HG03439 (cell line): ENCODE data around the gene USP47.
"Not testable (repeated sequence)": the region's sequence is repeated elsewhere in the genome, so short reads cannot be mapped to it uniquely, and the experiment has no call there.

Experiments used
- ATAC-seq: cut with Tn5 transposase; IDR thresholded peaks from one replicate; pipeline ENCODE4 v1.9.1; 2021; ENCODE audit warnings: mild to moderate bottlenecking, moderate library complexity; ENCODE audit not compliant: unreplicated experiment

USP47 gene

GRCh38 chr11:11827272-11827671, 14.5 kb upstream of the USP47 start:
- ATAC-seq = no peak

DNA sequence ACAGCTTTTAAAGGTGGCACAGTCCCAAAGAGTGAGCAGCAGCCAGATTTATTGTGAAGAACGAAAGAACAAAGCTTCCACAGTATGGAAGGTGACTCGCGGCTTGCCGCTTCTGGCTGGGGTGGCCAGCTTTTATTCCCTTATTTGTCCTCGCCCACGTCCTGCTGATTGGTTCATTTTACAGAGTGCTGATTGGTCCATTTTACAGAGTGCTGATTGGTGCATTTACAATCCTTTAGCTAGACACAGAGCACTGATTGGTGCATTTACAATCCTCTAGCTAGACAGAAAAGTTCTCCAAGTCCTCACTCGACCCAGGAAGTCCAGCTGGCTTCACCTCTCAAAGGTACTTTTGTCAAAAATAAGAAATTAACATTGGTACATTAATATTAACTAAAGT, 10.4 kb upstream of the USP47 start:
- not testable (repeated sequence) for ATAC-seq

DNA sequence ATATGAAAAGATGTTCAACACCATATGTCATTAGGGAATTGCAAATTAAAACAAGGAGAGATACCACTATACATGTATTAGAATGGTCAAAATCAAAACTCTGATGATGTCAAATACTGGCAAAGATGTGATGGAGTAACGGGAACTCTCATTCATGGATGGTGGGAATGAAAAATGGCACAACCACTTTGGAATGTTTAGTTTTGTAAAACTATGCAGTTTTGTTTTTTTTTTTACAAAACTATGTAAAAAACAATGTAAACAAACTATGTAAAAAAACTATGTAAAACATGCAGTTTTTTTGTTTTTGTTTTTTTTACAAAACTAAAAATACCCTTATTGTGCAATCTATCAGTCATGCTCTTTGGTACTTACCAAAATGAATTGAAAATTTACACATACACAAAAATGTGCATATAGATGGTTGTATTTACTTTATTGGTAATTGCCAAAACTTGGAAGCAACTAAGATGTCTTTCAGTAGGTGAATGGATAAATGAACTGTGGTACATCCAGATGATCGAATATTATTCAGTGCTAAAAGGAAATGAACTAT, 5.0 kb upstream of the USP47 start:
- no peak for ATAC-seq

DNA sequence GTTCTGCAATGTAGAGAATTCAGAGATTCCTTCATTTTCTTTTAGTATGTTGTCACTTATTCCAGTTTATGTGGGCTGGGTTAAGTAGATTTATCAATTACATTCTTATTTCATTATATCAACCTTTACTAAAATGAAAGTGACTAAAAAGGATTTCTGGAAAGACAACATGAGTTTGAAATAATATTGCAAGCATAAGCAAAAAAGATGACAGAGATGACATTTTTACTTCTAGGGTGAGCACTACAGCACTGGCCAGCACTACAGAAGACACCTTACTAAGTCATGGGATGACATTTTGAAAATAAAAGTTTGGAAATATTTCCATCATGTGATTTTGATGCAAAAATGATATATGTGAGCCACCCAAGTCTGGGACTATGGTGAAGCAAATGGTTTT, 2.1 kb upstream of the USP47 start:
- ATAC-seq = no peak

DNA sequence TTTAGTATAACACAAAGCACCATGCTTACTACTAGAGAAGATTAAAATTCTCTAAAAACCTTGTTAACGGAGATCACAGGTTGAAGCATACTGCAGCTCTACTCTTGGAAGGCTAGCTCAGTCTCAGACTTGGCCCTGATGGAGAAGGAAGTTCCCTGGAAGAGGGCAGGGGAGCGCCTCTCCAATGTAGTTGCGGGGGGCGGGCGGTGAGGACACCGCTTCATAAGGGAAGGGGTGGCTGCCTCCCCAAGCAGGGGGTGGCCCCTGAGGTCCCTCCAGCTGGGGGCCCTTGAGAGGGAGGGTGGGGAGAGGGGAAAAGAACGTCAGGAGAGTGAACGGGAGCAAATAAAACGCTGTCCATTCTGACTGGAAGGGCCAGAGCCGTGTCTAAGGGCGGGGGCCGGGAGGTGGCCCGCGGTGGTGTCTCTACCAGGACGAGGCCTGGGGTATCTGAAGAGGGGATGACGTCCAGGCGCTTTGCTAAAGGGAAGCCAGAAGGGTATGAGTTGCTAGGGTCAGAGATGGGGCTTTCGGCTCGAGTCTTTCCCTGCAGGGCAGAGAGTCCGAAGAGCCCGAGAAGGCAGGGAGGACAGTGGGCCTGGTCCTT, 553 bp upstream of the USP47 start:
- peak; percentile 40 for ATAC-seq

DNA sequence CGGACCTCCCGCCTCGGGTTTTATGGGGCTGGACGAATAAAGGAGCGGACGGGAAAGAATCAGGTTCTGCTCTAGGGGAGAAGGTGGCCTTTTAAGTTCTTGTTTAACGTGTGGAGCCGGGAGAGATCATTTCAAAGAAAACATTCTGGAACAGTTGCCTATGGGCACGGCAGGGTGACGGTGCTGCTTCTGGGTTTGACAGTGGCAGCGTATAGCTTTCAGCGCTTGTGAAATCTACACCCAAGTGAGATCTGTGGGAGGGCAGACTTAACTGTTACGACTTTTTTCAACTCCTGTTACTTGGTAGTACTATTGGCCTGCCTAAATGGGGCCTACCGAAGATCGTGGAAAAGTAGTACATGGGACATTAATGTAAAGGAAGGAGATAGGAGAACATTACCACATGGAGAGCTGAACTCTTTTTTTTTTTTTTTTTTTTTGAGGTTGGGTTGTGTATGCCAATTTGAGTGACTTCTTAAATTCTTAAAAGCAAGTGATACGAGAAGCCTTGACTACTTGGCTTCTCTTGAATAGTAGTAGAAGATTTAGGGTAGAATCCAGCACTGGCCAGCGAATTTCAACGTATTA, 743 bp downstream of the USP47 start:
- peak; percentile 40 for ATAC-seq

DNA sequence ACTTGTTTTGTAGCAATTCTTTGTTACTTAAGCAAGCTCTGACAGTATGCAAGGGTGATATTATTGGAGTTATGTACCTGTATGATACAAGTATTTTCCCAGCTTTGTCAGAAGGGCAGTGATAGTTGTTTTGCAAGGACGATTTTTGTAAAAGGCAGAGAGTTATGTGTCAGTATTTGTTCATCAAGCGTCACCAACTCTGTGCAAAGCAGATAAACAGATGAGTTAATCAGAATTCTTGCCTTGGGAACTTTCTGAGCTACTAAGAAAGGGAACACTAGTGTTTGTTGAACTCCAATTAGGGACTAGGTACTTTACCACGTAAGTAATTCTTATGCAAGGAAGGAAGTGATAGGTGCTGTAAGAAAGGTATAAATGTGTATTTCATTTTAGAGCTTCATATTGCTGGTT, 1.4 kb downstream of the USP47 start:
- no peak for ATAC-seq

GRCh38 chr11:11843642-11844041, 1.9 kb downstream of the USP47 start:
- no peak for ATAC-seq

DNA sequence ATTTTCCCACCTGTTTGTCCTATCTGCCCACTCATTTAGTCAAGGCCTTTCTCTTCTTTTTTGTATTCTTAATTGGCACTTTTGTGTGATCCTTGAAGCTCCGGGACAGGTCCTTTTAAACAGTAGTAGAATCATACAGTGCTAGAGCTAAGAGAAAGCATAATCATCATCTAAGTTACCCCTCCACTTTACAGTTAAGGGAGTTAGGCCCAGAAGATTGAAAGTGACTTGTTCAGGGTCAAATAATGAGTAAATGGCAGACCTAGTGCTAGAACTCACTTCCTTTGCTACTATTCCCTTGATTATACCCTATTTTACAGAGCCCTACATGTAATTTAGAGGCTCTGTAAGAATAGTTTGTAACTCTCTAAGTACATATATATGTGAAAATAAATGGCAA, 2.5 kb downstream of the USP47 start:
- no peak for ATAC-seq

GRCh38 chr11:11845071-11845470, 3.3 kb downstream of the USP47 start:
- no peak for ATAC-seq

GRCh38 chr11:11845551-11845950, 3.8 kb downstream of the USP47 start:
- ATAC-seq = no peak

GRCh38 chr11:11847082-11847481, 5.3 kb downstream of the USP47 start:
- ATAC-seq = no peak

GRCh38 chr11:11848891-11849746, 7.3 kb downstream of the USP47 start:
- ATAC-seq = peak; percentile 71

DNA sequence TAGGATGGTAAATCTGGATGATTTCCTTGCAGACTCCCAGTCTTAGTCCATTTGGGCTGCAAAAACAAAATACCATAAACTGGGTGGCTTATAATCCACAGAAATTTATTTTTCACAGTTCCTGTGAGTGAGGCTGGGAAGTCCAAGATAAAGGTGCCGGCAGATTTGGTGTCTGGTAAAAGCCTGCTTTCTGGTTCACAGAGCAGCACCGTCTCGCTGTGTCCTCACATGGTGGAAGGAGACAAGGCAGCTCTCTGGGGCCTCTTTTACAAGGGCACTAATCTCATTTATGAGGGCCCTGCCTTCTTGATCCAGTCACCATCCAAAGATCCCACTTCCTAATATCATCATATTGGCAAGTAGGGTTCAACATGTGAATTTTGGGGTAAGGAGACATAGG, 8.9 kb downstream of the USP47 start:
- ATAC-seq = no peak

DNA sequence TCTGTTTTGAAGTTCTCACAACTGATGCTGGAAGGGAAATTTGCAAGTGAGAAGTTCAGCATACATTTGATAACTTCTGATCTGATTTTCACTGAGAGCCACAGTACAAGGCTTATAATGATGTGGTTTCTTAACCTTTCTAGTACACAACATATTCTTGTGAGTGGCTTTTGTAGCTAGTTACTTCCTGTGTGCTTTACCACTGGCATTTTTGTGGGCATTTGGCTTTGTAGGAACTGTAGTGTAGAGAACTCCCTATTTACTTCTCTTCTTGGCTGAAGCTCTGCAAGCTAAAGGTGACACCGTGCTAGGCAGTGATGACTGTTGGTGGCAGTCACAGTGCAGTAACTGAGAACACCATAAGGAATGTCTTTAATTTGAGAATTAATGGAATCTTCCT, 14.9 kb downstream of the USP47 start:
- no peak for ATAC-seq

DNA sequence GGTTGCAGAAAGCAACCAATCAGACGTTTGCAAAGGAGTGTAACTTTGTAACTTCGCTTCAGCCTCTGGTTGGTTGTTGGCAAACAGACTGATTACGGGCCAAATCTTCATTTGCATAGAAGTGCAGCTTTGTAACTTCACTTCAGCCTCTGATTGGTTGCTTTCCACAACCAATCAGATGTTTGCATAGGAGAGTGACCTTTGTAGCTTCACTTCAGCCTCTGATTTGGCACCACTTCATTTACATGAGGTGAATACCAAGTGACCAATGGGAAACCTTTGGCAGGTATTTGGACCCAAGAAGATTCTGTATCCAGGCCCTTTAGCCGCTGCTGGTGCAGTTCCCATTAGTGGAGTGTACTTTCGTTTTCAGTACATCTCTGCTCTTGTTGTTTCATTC, 16.0 kb downstream of the USP47 start:
- no peak for ATAC-seq

DNA sequence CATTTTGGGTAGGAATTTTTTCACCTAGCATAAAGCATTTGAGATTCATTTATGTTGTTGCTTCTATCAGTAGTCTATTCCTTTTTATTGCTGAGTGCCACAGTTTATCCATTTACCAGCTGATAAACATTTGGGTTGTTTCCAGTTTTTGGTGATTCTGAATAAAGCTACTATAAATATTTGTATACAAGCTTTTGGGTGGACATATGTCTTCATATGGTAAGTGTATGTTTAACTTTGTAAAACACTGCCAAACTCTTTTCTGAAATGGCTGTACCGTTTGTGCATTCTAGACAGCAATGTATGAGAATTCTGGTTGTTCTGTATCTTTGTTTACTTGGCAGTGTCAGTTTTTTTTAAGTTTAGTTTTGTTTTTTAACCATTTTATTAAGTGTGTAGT, 16.9 kb downstream of the USP47 start:
- no peak for ATAC-seq

DNA sequence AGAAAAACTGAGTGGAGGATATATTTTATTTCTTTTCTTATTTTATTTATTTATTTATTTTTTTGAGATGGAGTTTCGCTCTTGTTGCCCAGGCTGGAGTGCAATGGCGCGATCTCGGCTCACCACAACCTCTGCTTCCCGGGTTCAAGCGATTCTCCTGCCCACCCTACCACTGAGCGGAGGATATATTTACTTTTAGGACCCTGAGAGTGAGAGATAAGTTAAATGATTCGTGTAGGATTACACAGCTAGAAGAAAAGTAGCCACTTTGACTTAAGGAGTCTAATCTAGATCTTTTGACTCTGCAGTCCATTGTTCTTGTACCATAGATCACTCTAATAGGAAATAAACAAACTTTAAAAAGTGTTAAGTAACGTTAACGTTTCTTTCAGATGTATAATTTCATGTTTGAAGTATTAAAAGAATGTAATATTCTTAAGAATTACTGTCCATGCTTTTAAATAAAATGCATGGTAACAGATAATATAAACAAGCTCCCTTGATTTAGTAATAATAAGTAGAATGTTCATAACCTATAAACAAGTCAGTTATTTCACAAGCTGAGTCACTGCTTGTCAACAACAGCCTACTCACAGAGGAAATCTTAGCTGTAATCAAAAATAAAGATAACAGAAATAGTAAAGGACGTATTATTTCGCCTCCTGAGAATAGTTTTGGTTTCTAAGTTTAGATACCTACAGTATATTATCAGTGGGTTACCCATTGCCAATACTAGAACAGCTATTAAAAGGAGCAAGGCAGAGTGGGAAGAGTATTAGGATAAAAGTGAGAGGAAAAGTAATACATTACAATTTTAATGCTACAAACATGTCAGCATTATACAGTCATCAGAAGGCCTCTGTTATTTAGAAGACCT, 18.6 kb downstream of the USP47 start:
- no peak for ATAC-seq

GRCh38 chr11:11862999-11863398, 21.2 kb downstream of the USP47 start:
- ATAC-seq = no peak

- no peak for ATAC-seq
These were observed 22.6 kb downstream of the USP47 start for GRCh38 chr11:11864332-11864731.

- no peak for ATAC-seq
These were observed 23.0 kb downstream of the USP47 start for GRCh38 chr11:11864803-11865202.
